ENCODE measurements around the gene MEGF11. TPM values are rescaled to one million over a fixed set of nuclear protein-coding genes. Genes with fewer than 3 reads are reported as not detected.

The MEGF11 gene
- total RNA-seq, 1 experiment from 2014 or later = 2.3 TPM

DNA sequence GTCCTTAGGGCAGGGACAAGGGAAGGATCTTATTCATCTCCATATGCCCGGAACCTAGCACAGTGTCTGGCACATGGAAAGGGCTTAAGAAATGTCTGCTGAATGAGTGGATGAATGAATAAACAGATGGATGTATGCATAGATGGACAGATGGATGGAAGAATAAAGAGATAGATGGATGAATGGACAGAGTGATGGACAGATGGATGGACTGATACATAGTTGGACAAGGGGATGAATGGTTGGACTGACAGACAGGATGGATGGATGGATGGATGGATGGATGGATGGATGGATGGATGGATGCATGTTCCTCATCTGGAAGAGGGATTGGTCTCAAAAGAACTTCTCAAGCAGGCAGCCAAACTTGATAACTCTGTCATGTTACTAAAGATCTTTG is 177.6 kb downstream of the MEGF11 start:
- no peak overlapping the region for H3K4me3 ChIP-seq (replicated peaks in 1 of 2; ENCODE audit: low read depth in 1 of 2, low read length in 2 of 2)
- H3K36me3 ChIP-seq (ENCODE audit: control insufficient read depth in 1 of 2, insufficient read depth in 2 of 2, low read length in 2 of 2) = no peaks in the 10 kb centered on the region
- no peaks in the 10 kb centered on the region for H4K20me1 ChIP-seq (ENCODE audit: insufficient read depth)
- no peak overlapping the region for H2AFZ ChIP-seq (ENCODE audit: low read depth, low read length, poor library complexity, severe bottlenecking)
- H3K9me3 ChIP-seq (ENCODE audit: control insufficient read depth in 1 of 2, insufficient read depth in 1 of 2, low read depth in 1 of 2, low read length in 2 of 2) = no peaks in the 10 kb centered on the region
- no peak overlapping the region for H3K27ac ChIP-seq (ENCODE audit: low read depth, low read length)
- H3K9ac ChIP-seq (ENCODE audit: low read length) = no peak overlapping the region
- H3K4me2 ChIP-seq (ENCODE audit: low read length) = no peak overlapping the region
- ATAC-seq = no peak
- no peaks in the 10 kb centered on the region for H3K27me3 ChIP-seq (ENCODE audit: insufficient read depth, low read length)
- H3K4me1 ChIP-seq (ENCODE audit: control insufficient read depth in 1 of 2, insufficient read depth in 2 of 2, low read length in 2 of 2) = no peaks in the 10 kb centered on the region; a peak in 1 of 4 replicates
- POLR2A ChIA-PET = no interaction called here
- no peak for DNase-seq (ENCODE audit: low read depth, low spot score)
- BruUV-seq (replicated peaks) = no TSS peak
- TF ChIP-seq ZNF274 (IDR thresholded peaks at IDR 0.05; ENCODE audit: low read depth, low read length) = no peak
- no peak for TF ChIP-seq SRF (IDR thresholded peaks at IDR 0.05; ENCODE audit: low read depth)
- TF ChIP-seq YY1 (IDR thresholded peaks at IDR 0.05; ENCODE audit: extremely low read depth, insufficient replicate concordance, low read depth, low read length) = no peak
- TF ChIP-seq CEBPB (IDR thresholded peaks at IDR 0.05; ENCODE audit: low read depth) = no peak
- TF ChIP-seq, protein P1, sequence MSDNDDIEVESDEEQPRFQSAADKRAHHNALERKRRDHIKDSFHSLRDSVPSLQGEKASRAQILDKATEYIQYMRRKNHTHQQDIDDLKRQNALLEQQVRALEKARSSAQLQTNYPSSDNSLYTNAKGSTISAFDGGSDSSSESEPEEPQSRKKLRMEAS (IDR thresholded peaks at IDR 0.05) = no peak
- no peak for TF ChIP-seq POLR2A (IDR thresholded peaks at IDR 0.05; ENCODE audit: borderline replicate concordance, extremely low read depth, insufficient read depth, insufficient read length)
- TF ChIP-seq CBX3 (IDR thresholded peaks at IDR 0.05; ENCODE audit: low read depth) = no peak
- TF ChIP-seq ZFX (IDR thresholded peaks at IDR 0.05) = no peak
- no peak for TF ChIP-seq POLR2AphosphoS5 (IDR thresholded peaks at IDR 0.05; ENCODE audit: low read depth, low read length)
- no peak for TF ChIP-seq EZH2phosphoT487 (IDR thresholded peaks at IDR 0.05; ENCODE audit: borderline replicate concordance)
- TF ChIP-seq FOSL1 (IDR thresholded peaks at IDR 0.05; ENCODE audit: low read depth) = no peak
- no peak for TF ChIP-seq EGR1 (IDR thresholded peaks at IDR 0.05; ENCODE audit: low read depth)
- intact Hi-C loops (cut with micrococcal nuclease) = no loop called here
- CTCF ChIA-PET = no interaction called here
- RAD21 ChIA-PET (ENCODE audit: low non-redundant PET in 1 of 2, low total read pairs in 2 of 2, uncharacterized antibody in 2 of 2, unreplicated experiment in 2 of 2) = no interaction called here
- no peaks in the 10 kb centered on the region for H3K79me2 ChIP-seq (ENCODE audit: insufficient read depth, low read length)
- H3K9me2 ChIP-seq (ENCODE audit: insufficient read depth) = no peaks in the 10 kb centered on the region
